ENCODE results near the gene NSFL1C. TPM values are rescaled to one million over a fixed set of nuclear protein-coding genes. Genes with fewer than 3 reads are reported as not detected.
A peak's percentile ranks its signal among the peaks of the same experiment; 100 is the strongest.

NSFL1C gene
- total RNA-seq, 4 donors from 2014 or later = 34.0 to 61.9 (median 57.5) TPM

DNA sequence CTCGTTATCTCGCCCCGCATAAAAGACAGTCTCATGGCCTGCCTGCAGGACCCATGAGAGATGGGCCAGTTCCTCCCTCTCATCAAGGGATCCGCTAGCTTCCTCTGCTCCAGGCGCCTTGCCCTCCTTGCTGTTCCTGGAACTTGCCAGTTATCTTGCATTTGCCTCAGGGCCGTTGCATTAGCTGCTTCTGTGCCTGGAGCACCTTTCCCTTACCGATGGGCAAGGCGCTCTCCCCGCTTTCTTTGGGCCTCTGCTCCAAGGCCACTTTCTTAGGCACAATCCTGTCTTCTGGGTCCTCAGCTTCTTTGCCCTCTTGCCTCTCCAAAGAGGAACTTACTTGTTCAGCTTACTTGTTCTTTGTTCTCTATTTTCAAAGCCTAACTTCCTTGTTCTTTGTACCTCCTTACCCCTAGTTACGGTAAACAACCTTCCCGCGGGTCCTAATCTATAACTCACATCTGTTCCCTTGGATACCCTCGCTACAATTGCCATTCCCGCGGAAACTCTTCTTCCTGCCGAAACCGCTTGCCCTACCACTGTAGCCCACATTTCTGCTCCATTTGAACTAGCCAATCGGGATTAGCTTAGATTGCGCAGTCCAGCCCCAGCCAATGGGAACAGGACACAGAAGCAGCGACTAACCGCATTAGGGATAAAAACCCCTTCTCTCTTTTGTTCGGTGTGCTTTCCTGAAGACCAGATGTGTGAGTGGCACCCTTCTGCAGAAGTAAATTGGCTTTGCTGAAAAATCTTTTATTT lies 887 bp upstream of the NSFL1C start:
- ATAC-seq (ENCODE audit: low FRiP score) = no peak
- no peak for TF ChIP-seq CTCF (IDR thresholded peaks at IDR 0.05)
- no peak for DNase-seq (ENCODE audit: low spot score)

DNA sequence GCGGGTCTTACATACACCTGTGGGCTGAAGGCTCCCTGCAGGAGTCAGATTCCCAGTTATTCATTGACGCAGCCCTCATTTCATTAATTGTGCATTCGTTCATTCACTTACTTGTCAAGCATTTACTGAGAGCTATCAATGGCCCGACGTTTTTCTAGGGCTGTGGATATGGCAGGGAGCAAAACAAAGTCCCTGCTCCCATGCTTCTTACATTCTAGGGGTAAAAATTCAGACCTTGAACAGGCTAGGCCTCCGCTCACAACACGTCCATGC lies 369 bp upstream of the NSFL1C start:
- ATAC-seq (ENCODE audit: low FRiP score) (no peak), DNase-seq (ENCODE audit: low spot score) (no peak)
- no peak for TF ChIP-seq CTCF (IDR thresholded peaks at IDR 0.05)

DNA sequence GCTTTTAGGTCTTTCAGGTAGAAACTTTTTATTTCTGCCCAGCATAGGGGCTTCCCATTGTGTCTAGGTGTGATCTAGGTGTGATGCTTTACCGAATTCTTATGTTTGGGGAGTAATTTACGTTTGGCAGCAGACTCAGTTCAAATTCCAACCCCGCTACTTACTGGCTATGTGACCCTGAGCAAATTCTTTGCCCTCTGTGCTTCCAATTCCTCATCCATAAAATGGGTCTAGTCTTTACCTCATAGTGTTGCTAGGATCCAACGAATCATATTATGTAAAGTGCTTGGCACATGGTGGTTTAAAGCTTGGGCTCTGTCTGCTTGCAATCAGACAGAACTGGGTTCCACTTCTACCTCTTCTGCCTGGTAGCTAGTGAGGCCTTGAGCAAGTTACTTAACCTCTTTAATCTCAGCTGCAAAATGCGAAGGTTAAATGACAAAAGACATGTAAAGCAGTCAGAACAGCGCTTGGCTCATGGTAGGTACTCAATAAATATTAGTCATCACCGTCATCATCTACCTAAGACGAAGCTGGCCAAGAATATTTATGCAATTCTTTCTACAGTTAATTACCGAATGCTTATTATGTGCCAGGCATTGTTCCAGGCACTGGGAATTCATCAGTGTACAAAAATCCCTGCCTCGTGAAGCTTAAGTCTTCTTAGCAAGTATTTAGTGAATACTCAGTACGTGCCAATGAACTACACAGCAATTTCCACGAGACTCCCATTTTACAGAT lies 1.0 kb downstream of the NSFL1C start:
- no peak for TF ChIP-seq CTCF (IDR thresholded peaks at IDR 0.05)
- DNase-seq (ENCODE audit: low spot score) = no peak

DNA sequence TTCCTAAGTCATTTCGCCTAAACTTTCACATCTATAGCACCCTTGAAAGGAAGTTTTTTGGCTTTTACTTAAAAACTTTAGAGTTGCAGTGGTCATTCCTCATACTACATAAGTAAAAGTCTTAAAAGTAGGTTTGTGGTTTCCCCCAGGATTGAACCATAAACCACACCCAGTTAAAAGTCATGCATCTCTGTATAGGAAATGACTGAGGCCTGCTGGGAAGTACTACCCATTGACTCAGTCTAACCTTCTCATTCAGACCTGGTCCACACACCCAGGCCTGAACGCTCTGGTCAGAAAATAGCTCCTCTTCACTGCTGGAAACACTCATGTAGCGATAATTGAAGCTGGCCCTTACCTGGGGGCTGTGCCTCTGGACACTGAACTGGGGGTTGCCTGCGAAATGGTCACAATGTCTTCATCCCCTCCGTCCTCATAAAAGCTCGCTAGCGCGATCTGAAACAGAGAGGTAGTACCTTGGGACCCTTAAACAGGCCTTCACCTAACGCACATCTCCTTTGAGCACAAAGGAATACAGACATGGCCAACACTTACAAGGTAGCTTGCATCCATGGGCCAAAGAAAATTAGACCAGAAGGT lies 2.6 kb downstream of the NSFL1C start:
- ATAC-seq (ENCODE audit: low FRiP score) (no peak), DNase-seq (ENCODE audit: low spot score) (no peak)
- no peak for TF ChIP-seq CTCF (IDR thresholded peaks at IDR 0.05)

More for the DNA sequence above, 1.0 kb downstream of the NSFL1C start:
- peak; percentile 1 for ATAC-seq (ENCODE audit: low FRiP score)

- ATAC-seq (ENCODE audit: low FRiP score) = no peak
- no peak for TF ChIP-seq CTCF (IDR thresholded peaks at IDR 0.05)
These were observed 3.8 kb downstream of the NSFL1C start for GRCh38 chr20:1462834-1463233.

DNA sequence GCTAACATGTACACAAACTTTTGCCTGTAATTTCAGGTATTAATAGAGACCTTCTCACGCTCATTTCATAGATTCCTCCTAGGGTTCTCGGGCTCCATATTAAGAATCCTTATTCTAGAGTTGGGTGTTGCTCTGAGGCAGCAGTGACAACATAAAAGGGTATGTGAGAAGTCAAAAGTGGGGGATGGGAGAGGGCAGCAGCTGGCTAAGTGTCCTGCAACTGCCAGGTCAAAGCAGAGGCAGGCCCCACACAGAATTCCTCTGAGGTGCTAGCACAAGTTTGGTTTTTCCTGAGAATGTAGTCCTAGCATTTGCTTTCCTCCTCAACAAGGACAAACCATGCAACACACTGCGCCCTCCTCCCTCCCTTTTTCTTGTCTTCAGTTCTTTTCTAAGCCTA lies 4.6 kb downstream of the NSFL1C start:
- TF ChIP-seq CTCF (IDR thresholded peaks at IDR 0.05) = no peak
- ATAC-seq (ENCODE audit: low FRiP score) (no peak), DNase-seq (ENCODE audit: low spot score) (no peak)

More at GRCh38 chr20:1462834-1463233, 3.8 kb downstream of the NSFL1C start:
- DNase-seq (ENCODE audit: low spot score) = no peak
